ENCODE results near the gene RICTOR. TPM values are rescaled to one million over a fixed set of nuclear protein-coding genes. Genes with fewer than 3 reads are reported as not detected.

The RICTOR gene
- total RNA-seq, 1 experiment from 2014 or later: 28.1 TPM

DNA sequence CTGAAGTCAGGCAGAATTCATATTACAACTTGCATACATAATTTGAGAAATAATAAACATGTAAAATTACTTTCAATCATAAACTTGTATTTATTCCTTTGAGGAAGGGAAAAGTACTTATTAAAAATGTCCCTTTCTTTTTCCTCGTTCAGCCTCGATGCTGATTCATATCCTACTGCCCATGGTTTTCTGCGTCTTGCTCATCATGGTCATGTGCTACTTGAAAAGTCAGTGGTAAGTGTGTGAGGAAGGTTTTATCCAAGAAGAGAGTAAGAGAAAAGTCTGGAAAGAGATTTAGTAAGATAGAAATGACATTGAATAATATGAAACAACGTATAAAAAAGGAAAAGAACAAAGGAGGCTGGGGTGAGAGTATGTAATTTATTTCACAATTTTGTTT lies 142.5 kb downstream of the RICTOR start:
- H3K27me3 ChIP-seq (ENCODE audit: low read length): no peaks in the 10 kb centered on the region
- TF ChIP-seq EZH2phosphoT487 (IDR thresholded peaks at IDR 0.05; ENCODE audit: borderline replicate concordance, low read length): no peak
- TF ChIP-seq, protein P1, sequence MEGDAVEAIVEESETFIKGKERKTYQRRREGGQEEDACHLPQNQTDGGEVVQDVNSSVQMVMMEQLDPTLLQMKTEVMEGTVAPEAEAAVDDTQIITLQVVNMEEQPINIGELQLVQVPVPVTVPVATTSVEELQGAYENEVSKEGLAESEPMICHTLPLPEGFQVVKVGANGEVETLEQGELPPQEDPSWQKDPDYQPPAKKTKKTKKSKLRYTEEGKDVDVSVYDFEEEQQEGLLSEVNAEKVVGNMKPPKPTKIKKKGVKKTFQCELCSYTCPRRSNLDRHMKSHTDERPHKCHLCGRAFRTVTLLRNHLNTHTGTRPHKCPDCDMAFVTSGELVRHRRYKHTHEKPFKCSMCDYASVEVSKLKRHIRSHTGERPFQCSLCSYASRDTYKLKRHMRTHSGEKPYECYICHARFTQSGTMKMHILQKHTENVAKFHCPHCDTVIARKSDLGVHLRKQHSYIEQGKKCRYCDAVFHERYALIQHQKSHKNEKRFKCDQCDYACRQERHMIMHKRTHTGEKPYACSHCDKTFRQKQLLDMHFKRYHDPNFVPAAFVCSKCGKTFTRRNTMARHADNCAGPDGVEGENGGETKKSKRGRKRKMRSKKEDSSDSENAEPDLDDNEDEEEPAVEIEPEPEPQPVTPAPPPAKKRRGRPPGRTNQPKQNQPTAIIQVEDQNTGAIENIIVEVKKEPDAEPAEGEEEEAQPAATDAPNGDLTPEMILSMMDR (conservative IDR thresholded peaks at IDR 0.05; ENCODE audit: low read depth, low read length): no peak
- TF ChIP-seq EZH2 (IDR thresholded peaks at IDR 0.05; ENCODE audit: low read length, unreplicated experiment): no peak
- H3K4me2 ChIP-seq (ENCODE audit: low read length): no peak overlapping the region
- H3K4me1 ChIP-seq (ENCODE audit: insufficient read depth, low read length): no peaks in the 10 kb centered on the region
- no peaks in the 10 kb centered on the region for H3K9me3 ChIP-seq (ENCODE audit: low read length)
- no peak overlapping the region for H3K9ac ChIP-seq (ENCODE audit: low read length)
- intact Hi-C loops (cut with micrococcal nuclease): no loop called here
- BruUV-seq (replicated peaks): no TSS peak
- H3K9me2 ChIP-seq (replicated peaks; ENCODE audit: low read length): no peaks in the 10 kb centered on the region
- H4K20me1 ChIP-seq (ENCODE audit: low read length): no peaks in the 10 kb centered on the region
- no peak overlapping the region for H2AFZ ChIP-seq (ENCODE audit: low read length)
- H3F3A ChIP-seq (ENCODE audit: low read length, unreplicated experiment): no peaks in the 10 kb centered on the region
- peaks cover 18% of the 10 kb centered on the region for H3K36me3 ChIP-seq (ENCODE audit: low read depth, low read length)
- ATAC-seq: no peak
- POLR2A ChIA-PET (ENCODE audit: unreplicated experiment): no interaction called here
- CTCF ChIA-PET: no interaction called here
- H3K27ac ChIP-seq (ENCODE audit: low read length): no peak overlapping the region
- H3K79me2 ChIP-seq (ENCODE audit: low read length): no peaks in the 10 kb centered on the region
- no peak for DNase-seq
- H3K4me3 ChIP-seq (ENCODE audit: low read length): no peak overlapping the region

DNA sequence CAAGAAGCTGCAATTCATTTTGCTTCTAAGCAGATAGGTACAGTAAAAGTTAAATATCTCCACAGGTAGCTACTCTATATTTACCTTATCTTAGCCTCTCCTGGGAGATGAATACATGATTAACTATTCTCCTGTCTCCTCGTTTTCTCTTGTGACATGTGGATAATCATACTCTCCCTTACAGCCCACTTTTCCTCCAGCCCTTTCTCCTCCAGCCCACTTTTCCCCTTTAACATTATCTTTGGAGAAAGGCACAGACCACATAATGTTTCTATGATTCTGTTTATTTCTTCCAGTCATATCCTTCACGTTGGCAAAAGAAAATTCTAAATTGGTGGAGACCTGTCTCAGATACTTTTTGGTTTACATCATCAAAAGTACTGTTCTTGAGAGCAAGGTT lies 144.4 kb downstream of the RICTOR start:
- Histone ChIP-seq H4K20me1 (ENCODE audit: low read length) (no peaks in the 10 kb centered on the region), H3K4me3 (ENCODE audit: low read length) (no peak overlapping the region), H3K27ac (ENCODE audit: low read length) (no peak overlapping the region), H2AFZ (ENCODE audit: low read length) (no peak overlapping the region), H3K9ac (ENCODE audit: low read length) (no peak overlapping the region), H3K9me2 (replicated peaks; ENCODE audit: low read length) (no peaks in the 10 kb centered on the region), H3K9me3 (ENCODE audit: low read length) (no peaks in the 10 kb centered on the region), H3K27me3 (ENCODE audit: low read length) (no peaks in the 10 kb centered on the region), H3F3A (ENCODE audit: low read length, unreplicated experiment) (no peaks in the 10 kb centered on the region), H3K4me2 (ENCODE audit: low read length) (no peak overlapping the region), H3K4me1 (ENCODE audit: insufficient read depth, low read length) (no peaks in the 10 kb centered on the region), H3K36me3 (ENCODE audit: low read depth, low read length) (peaks cover 23% of the 10 kb centered on the region), H3K79me2 (ENCODE audit: low read length) (no peaks in the 10 kb centered on the region)
- intact Hi-C loops (cut with micrococcal nuclease): no loop called here
- TF ChIP-seq EZH2phosphoT487 (IDR thresholded peaks at IDR 0.05; ENCODE audit: borderline replicate concordance, low read length) (no peak), EZH2 (IDR thresholded peaks at IDR 0.05; ENCODE audit: low read length, unreplicated experiment) (no peak)
- ATAC-seq: no peak
- ChIA-PET CTCF (no interaction called here), POLR2A (ENCODE audit: unreplicated experiment) (no interaction called here)
- no peak for DNase-seq
- BruUV-seq (replicated peaks): no TSS peak

DNA sequence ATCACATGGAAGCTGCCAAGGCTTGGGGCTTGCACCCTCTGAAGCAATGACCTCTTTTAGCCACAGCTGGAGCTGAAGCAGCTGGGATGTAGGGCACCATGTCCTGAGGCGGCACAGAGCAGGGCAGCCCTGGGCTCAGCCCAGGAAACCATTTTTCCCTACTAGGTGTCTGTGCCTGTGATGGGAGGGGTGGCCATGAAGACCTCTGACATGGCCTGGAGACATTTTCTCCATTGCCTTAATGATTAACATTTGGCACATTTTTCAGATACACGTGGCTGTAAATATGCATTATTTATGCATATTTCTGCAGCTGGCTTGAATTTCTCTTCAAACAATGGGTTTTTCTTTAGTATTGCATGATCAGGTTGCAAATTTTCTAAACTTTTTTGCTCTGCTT lies 146.7 kb downstream of the RICTOR start:
- DNase-seq (no peak), ATAC-seq (no peak)
- Histone ChIP-seq H3K9me3 (ENCODE audit: low read length) (no peaks in the 10 kb centered on the region), H3K4me2 (ENCODE audit: low read length) (no peak overlapping the region), H3K36me3 (ENCODE audit: low read depth, low read length) (peaks cover 20% of the 10 kb centered on the region), H3K27ac (ENCODE audit: low read length) (no peak overlapping the region), H4K20me1 (ENCODE audit: low read length) (no peaks in the 10 kb centered on the region), H3K9ac (ENCODE audit: low read length) (no peak overlapping the region), H3K9me2 (replicated peaks; ENCODE audit: low read length) (no peaks in the 10 kb centered on the region), H3K27me3 (ENCODE audit: low read length) (no peaks in the 10 kb centered on the region), H3K4me1 (ENCODE audit: insufficient read depth, low read length) (no peaks in the 10 kb centered on the region), H3K79me2 (ENCODE audit: low read length) (no peaks in the 10 kb centered on the region), H3F3A (ENCODE audit: low read length, unreplicated experiment) (no peaks in the 10 kb centered on the region), H3K4me3 (ENCODE audit: low read length) (no peak overlapping the region), H2AFZ (ENCODE audit: low read length) (no peak overlapping the region)
- ChIA-PET CTCF (no interaction called here), POLR2A (ENCODE audit: unreplicated experiment) (no interaction called here)
- intact Hi-C loops (cut with micrococcal nuclease): no loop called here
- no TSS peak for BruUV-seq (replicated peaks)
- TF ChIP-seq, protein P1 (conservative IDR thresholded peaks at IDR 0.05; ENCODE audit: low read depth, low read length): no peak

Data from PC-3 (cell line).